ENCODE measurements around the gene WNT3A. TPM values are rescaled to one million over a fixed set of nuclear protein-coding genes. Genes with fewer than 3 reads are reported as not detected.

Gene WNT3A
- total RNA-seq, 6 donors from 2014 or later, result 1.0 to 19.6 (median 6.4) TPM

GRCh38 chr1:228079013-228079412 is 72.2 kb downstream of the WNT3A start:
- DNase-seq, result peak in 1 of 2 donors; percentile 29

GRCh38 chr1:228079601-228080263 is 72.9 kb downstream of the WNT3A start:
- no peak overlapping the region for H3K27ac ChIP-seq
- H3K36me3 ChIP-seq, result no peaks in the 10 kb centered on the region
- no peaks in the 10 kb centered on the region for H3K9me3 ChIP-seq
- TF ChIP-seq EP300 (IDR thresholded peaks at IDR 0.05) (no peak), POLR2A (IDR thresholded peaks at IDR 0.05) (no peak), POLR2AphosphoS5 (IDR thresholded peaks at IDR 0.05) (no peak), CTCF (IDR thresholded peaks at IDR 0.05) (no peak)
- peaks cover 16 to 34% (median 22%) of the 10 kb centered on the region in 4 donors for H3K4me1 ChIP-seq
- no peak for DNase-seq
- no peaks in the 10 kb centered on the region for H3K27me3 ChIP-seq
- 93 to 100% methylated on average over 1 to 7 of the region's 7 CpGs for WGBS, 2 donors
- H3K4me3 ChIP-seq, result no peak overlapping the region
- ATAC-seq (ENCODE audit: low FRiP score in 2 of 2), result no peak

More at GRCh38 chr1:228079013-228079412, 72.2 kb downstream of the WNT3A start:
- ATAC-seq (ENCODE audit: low FRiP score in 2 of 2), result no peak
- WGBS, 2 donors, result 93 to 94% methylated on average over 6 to 7 of the region's 7 CpGs
- no peaks in the 10 kb centered on the region for H3K9me3 ChIP-seq
- TF ChIP-seq EP300 (IDR thresholded peaks at IDR 0.05) (no peak), POLR2AphosphoS5 (IDR thresholded peaks at IDR 0.05) (no peak), CTCF (IDR thresholded peaks at IDR 0.05) (no peak), POLR2A (IDR thresholded peaks at IDR 0.05) (no peak)
- H3K4me1 ChIP-seq, result peaks cover 10 to 27% (median 14%) of the 10 kb centered on the region in 4 donors
- no peaks in the 10 kb centered on the region for H3K36me3 ChIP-seq
- no peak overlapping the region for H3K4me3 ChIP-seq
- H3K27me3 ChIP-seq, result no peaks in the 10 kb centered on the region
- no peak overlapping the region for H3K27ac ChIP-seq

GRCh38 chr1:228081144-228081543 is 74.3 kb downstream of the WNT3A start:
- ATAC-seq (ENCODE audit: low FRiP score in 2 of 2), result no peak
- H3K36me3 ChIP-seq, result no peaks in the 10 kb centered on the region
- no peaks in the 10 kb centered on the region for H3K9me3 ChIP-seq
- no peak for DNase-seq
- TF ChIP-seq POLR2A (IDR thresholded peaks at IDR 0.05), result no peak
- TF ChIP-seq CTCF (IDR thresholded peaks at IDR 0.05), result no peak
- TF ChIP-seq POLR2AphosphoS5 (IDR thresholded peaks at IDR 0.05), result no peak
- no peak for TF ChIP-seq EP300 (IDR thresholded peaks at IDR 0.05)
- H3K4me3 ChIP-seq, result peak overlapping the region in 3 of 4 donors; percentile 75 to 93 (median 83)
- H3K4me1 ChIP-seq, result peaks cover 30 to 40% (median 36%) of the 10 kb centered on the region in 4 donors
- H3K27ac ChIP-seq, result peak overlapping the region in 2 of 4 donors; percentile 99 to 100
- WGBS, 2 donors, result 80 to 86% methylated on average over 7 of the region's 7 CpGs
- H3K27me3 ChIP-seq, result no peaks in the 10 kb centered on the region

- Histone ChIP-seq H3K36me3 (no peaks in the 10 kb centered on the region), H3K4me3 (peak overlapping the region; percentile 75 to 93 (median 79)), H3K9me3 (no peaks in the 10 kb centered on the region), H3K27me3 (no peaks in the 10 kb centered on the region), H3K27ac (peak overlapping the region; percentile 99 to 100 (median 99)), H3K4me1 (peaks cover 36 to 46% (median 41%) of the 10 kb centered on the region in 4 donors)
- ATAC-seq (ENCODE audit: low FRiP score in 2 of 2) (peak in 1 of 2 donors; percentile 0), DNase-seq (peak in 1 of 2 donors; percentile 93)
- TF ChIP-seq CTCF (IDR thresholded peaks at IDR 0.05) (no peak), POLR2AphosphoS5 (IDR thresholded peaks at IDR 0.05) (no peak), POLR2A (IDR thresholded peaks at IDR 0.05) (no peak), EP300 (IDR thresholded peaks at IDR 0.05) (no peak)
- WGBS, 2 donors, result 24 to 40% methylated on average over 3 to 14 of the region's 31 CpGs
Measured at GRCh38 chr1:228081578-228082213, 74.9 kb downstream of the WNT3A start.

Data from upper lobe of left lung (tissue), 6 donors.